Ovary (tissue), 9 donors: ENCODE data around the gene CERS6. TPM values are rescaled to one million over a fixed set of nuclear protein-coding genes. Genes with fewer than 3 reads are reported as not detected.

Experiments
- DNase-seq, 5 donors: peaks; one replicate each; pipeline ENCODE4 v3.0.0-alpha.2; 2019 to 2020
- H3K27ac ChIP-seq, 2 donors: fragments of 200-600 bp; one replicate each; pipeline versions ENCODE4 v1.5.1 to v1.8.0; 2019 to 2022
- H3K27me3 ChIP-seq: fragments of 200-600 bp; one replicate; pipeline ENCODE4 v1.8.0; 2022
- H3K36me3 ChIP-seq: fragments of 200-600 bp; sonication (generic); one replicate; pipeline ENCODE4 v1.5.1; 2019
- H3K4me1 ChIP-seq: one replicate; pipeline ENCODE4 v1.8.1; 2013; ENCODE audit warnings: mild to moderate bottlenecking, moderate library complexity; ENCODE audit not compliant: insufficient read depth
- H3K4me3 ChIP-seq: fragments of 200-600 bp; sonication (generic); one replicate; pipeline ENCODE4 v1.5.1; 2017
- H3K9me3 ChIP-seq, 2 donors: fragments of 200-600 bp in 1 of 2; sonication (generic) in 1 of 2; one replicate each; pipeline versions ENCODE4 v1.5.1 to v1.8.1; 2013 to 2019; ENCODE audit warnings: mild to moderate bottlenecking in 1 of 2, moderate library complexity in 1 of 2
- CTCF ChIP-seq, 3 donors: fragments of 450-650 bp in 2 of 3; fragments of 200-600 bp in 1 of 3; IDR thresholded peaks; one replicate each; pipeline versions ENCODE4 v1.5.1 to v1.8.0; 2016 to 2022; ENCODE audit warnings: antibody characterized with exemption in 3 of 3, mild to moderate bottlenecking in 1 of 3
- EP300 ChIP-seq: sonication (generic); formaldehyde crosslinking; IDR thresholded peaks from one replicate; pipeline ENCODE4 v1.6.1; 2017; ENCODE audit warnings: antibody characterized with exemption
- POLR2A ChIP-seq: fragments of 450-650 bp; IDR thresholded peaks from one replicate; pipeline ENCODE4 v1.6.1; 2017; ENCODE audit warnings: antibody characterized with exemption, mild to moderate bottlenecking, moderate library complexity
- WGBS, 3 donors: extraction: QIAGEN DNeasy Blood & Tissue Kit in 1 of 3; methylation state at CpG; one replicate each; pipeline versions ENCODE4 v1.1.5 to v1.1.7; 2013 to 2017; 5-methylcytosine and 5-hydroxymethylcytosine counted together
- intact Hi-C, 4 donors: fragments of 100-400 bp; cut with DNase I; formaldehyde crosslinking; loops; one replicate each; pipeline versions ENCODE4 v1.11.0 to v1.15.1; 2022 to 2023
- polyA plus RNA-seq, 2 donors: library from polyadenylated mRNA; stranded (reverse); fragments of 200-250 nt in 1 of 2; fragments of 350-450 nt in 1 of 2; fragmentation: Illumina TruSeq in 1 of 2; extraction: RNeasy Lipid Tissue Mini Kit (QIAGEN cat#74804) in 1 of 2; gene quantifications; one replicate each; pipeline ENCODE4 v1.2.3, GENCODE V29; 2013 to 2014
- total RNA-seq, 7 donors: library from RNA; depleted of rRNA in 2 of 7; stranded (reverse); fragments of >200 nt in 2 of 7; fragmentation: NEBNext Ultra II Directional in 3 of 7; extraction: Animal tissue kit (Norgen Biotek cat#: 25700) in 3 of 7; gene quantifications; one replicate each; pipeline versions ENCODE4 v1.1.0 to v1.2.4, GENCODE V29; 2016 to 2023
- donor health status: DM: no; HTN: no; CAD: no; lungs with moderate emphysema.
- donor health status: DM: no; HTN: no; CAD: no.
- donor health status: Bipolar disorder and iron deficiency.
- donor health status: DM: yes; HTN: yes; CAD: no.
- donor health status: DM: no; HTN: no; CAD: no.
- donor health status: DM: yes; HTN: yes; CAD: no.

Gene CERS6
- total and polyA plus RNA-seq, 9 donors: 11.5 to 30.8 (median 24.9) TPM

- Histone ChIP-seq H3K4me1 (peaks cover 11% of the 10 kb centered on the region), H3K27me3 (no peaks in the 10 kb centered on the region), H3K9me3 (no peaks in the 10 kb centered on the region), H3K4me3 (no peak overlapping the region), H3K27ac (no peak overlapping the region), H3K36me3 (no peaks in the 10 kb centered on the region)
- TF ChIP-seq EP300 (no peak), CTCF (IDR thresholded peaks at IDR 0.05) (no peak), POLR2A (no peak)
- no peak for DNase-seq
- intact Hi-C loops: no loop called here
These were observed 108.6 kb downstream of the CERS6 start for GRCh38 chr2:168564641-168565040.

- Histone ChIP-seq H3K9me3 (no peaks in the 10 kb centered on the region), H3K36me3 (no peaks in the 10 kb centered on the region), H3K4me3 (no peak overlapping the region), H3K27me3 (no peaks in the 10 kb centered on the region), H3K4me1 (peaks cover 15% of the 10 kb centered on the region), H3K27ac (no peak overlapping the region)
- TF ChIP-seq POLR2A: no peak
- no peak for TF ChIP-seq CTCF (IDR thresholded peaks at IDR 0.05)
- TF ChIP-seq EP300: no peak
- intact Hi-C loops: no loop called here
- no peak for DNase-seq
- WGBS, 3 donors: 77 to 82% (median 79%) methylated on average over 6 of the region's 6 CpGs
These were observed 109.0 kb downstream of the CERS6 start for GRCh38 chr2:168565112-168565511.

- 91 to 94% (median 94%) methylated on average over 2 of the region's 2 CpGs for WGBS, 3 donors
- intact Hi-C loops: no loop called here
- TF ChIP-seq EP300: no peak
- no peak for TF ChIP-seq CTCF (IDR thresholded peaks at IDR 0.05)
- TF ChIP-seq POLR2A: no peak
These were observed 109.4 kb downstream of the CERS6 start for GRCh38 chr2:168565512-168565911.

GRCh38 chr2:168566974-168567665 is 111.0 kb downstream of the CERS6 start:
- Histone ChIP-seq H3K27me3 (no peaks in the 10 kb centered on the region), H3K36me3 (no peaks in the 10 kb centered on the region), H3K4me3 (no peak overlapping the region), H3K4me1 (peaks cover 18% of the 10 kb centered on the region), H3K27ac (no peak overlapping the region), H3K9me3 (no peaks in the 10 kb centered on the region)
- TF ChIP-seq POLR2A (no peak), EP300 (no peak), CTCF (IDR thresholded peaks at IDR 0.05) (no peak)
- no peak for DNase-seq
- intact Hi-C loops: no loop called here

More at GRCh38 chr2:168565512-168565911, 109.4 kb downstream of the CERS6 start:
- Histone ChIP-seq H3K36me3 (no peaks in the 10 kb centered on the region), H3K4me1 (peaks cover 18% of the 10 kb centered on the region), H3K27me3 (no peaks in the 10 kb centered on the region), H3K9me3 (no peaks in the 10 kb centered on the region), H3K4me3 (no peak overlapping the region), H3K27ac (no peak overlapping the region)
- DNase-seq: no peak
